GM13977 (cell line): ENCODE results near the gene DCAF10.
A peak's percentile ranks its signal among the peaks of the same experiment; 100 is the strongest.

Source experiments
- DNase-seq: peaks from one replicate; pipeline ENCODE4 v3.0.0; 2012; ENCODE audit warnings: low spot score
- in situ Hi-C: fragments of 300-500 bp; cut with MboI; formaldehyde crosslinking; loops from one replicate; pipeline ENCODE4 v1.12.0; 2022; ENCODE audit warnings: low sequenced_read_pairs, low pct_unique_long_range_greater_than_20kb, mixed read lengths, inconsistent platforms; ENCODE audit not compliant: unreplicated experiment
- TF ChIP-seq, protein P1 (sequence below): IDR thresholded peaks from 2 replicates; pipeline ENCODE4 v1.5.1; 2012; ENCODE audit warnings: mild to moderate bottlenecking, control low read depth; ENCODE audit not compliant: insufficient read depth; ENCODE audit errors: extremely low read depth, missing control alignments

The DCAF10 gene

GRCh38 chr9:37836386-37836785 lies 35.8 kb downstream of the DCAF10 start:
- TF ChIP-seq, protein P1, sequence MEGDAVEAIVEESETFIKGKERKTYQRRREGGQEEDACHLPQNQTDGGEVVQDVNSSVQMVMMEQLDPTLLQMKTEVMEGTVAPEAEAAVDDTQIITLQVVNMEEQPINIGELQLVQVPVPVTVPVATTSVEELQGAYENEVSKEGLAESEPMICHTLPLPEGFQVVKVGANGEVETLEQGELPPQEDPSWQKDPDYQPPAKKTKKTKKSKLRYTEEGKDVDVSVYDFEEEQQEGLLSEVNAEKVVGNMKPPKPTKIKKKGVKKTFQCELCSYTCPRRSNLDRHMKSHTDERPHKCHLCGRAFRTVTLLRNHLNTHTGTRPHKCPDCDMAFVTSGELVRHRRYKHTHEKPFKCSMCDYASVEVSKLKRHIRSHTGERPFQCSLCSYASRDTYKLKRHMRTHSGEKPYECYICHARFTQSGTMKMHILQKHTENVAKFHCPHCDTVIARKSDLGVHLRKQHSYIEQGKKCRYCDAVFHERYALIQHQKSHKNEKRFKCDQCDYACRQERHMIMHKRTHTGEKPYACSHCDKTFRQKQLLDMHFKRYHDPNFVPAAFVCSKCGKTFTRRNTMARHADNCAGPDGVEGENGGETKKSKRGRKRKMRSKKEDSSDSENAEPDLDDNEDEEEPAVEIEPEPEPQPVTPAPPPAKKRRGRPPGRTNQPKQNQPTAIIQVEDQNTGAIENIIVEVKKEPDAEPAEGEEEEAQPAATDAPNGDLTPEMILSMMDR: no peak
- in situ Hi-C loops: no loop called here
- DNase-seq: peak; percentile 69

GRCh38 chr9:37839496-37840461 lies 39.2 kb downstream of the DCAF10 start:
- TF ChIP-seq, protein P1: no peak
- DNase-seq: no peak
- in situ Hi-C loops: no loop called here

DNA sequence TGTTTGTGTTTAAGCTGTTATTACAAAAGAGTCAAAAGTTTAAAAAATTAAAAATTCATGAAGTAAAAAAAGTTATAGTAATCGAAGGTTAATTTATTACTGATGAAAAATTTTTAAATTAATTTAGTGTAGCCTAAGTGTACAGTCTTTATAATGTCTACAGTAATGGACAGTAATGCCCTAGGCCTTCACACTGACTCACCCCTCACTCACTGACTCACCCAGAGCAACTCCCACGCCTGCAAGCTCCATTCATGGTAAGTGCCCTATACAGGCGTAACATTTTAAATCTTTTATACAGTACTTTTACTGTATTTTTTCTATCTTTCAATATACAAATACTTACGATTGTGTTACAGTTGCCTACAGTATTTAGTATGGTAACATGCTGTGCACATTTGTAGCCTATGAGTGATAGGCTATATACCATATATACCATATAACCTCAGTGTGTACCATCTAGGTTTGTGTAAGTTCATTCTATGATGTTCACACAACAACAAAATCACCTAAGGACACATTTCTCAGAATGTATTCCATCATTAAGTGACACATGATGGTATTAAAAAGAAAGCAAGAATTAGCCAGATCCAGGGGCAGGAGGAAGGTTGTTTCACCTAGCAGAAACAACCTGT lies 40.1 kb downstream of the DCAF10 start:
- TF ChIP-seq, protein P1: no peak
- in situ Hi-C loops: no loop called here
- no peak for DNase-seq

GRCh38 chr9:37852222-37852621 lies 51.6 kb downstream of the DCAF10 start:
- TF ChIP-seq, protein P1: no peak
- in situ Hi-C loops: loop anchor here (25.0 kb wide), 1 partner anchor 365 kb away; the partner anchor contains the start of gene POLR1E
- no peak for DNase-seq

- in situ Hi-C loops: loop anchor here (25.0 kb wide), 1 partner anchor 369 kb away; the partner anchor contains the start of gene POLR1E
- no peak for DNase-seq
- TF ChIP-seq, protein P1: no peak
Observed at GRCh38 chr9:37856551-37856950, 56.0 kb downstream of the DCAF10 start.

- in situ Hi-C loops: loop anchor here (25.0 kb wide), 1 partner anchor 372 kb away; the partner anchor contains the start of gene POLR1E
- no peak for DNase-seq
- TF ChIP-seq, protein P1: no peak
Observed at GRCh38 chr9:37859043-37859442, 58.4 kb downstream of the DCAF10 start.
